SK-MEL-5 (cell line): ENCODE results near the gene NOS1AP. TPM values are rescaled to one million over a fixed set of nuclear protein-coding genes. Genes with fewer than 3 reads are reported as not detected.

ENCODE experiments used
- DNase-seq: peaks from one replicate; pipeline ENCODE4 v3.0.0-alpha.2; 2016; ENCODE audit warnings: low read depth, low spot score
- in situ Hi-C: cut with HindIII; loops from 2 replicates; pipeline ENCODE4 v1.10.0; 2016; ENCODE audit warnings: low sequenced_read_pairs, high pct_unique_total_duplicates, low pct_unique_long_range_greater_than_20kb
- total RNA-seq: library from RNA; depleted of rRNA; stranded (reverse); fragments of >200 nt; shearing (Covaris generic); gene quantifications from 2 replicates; pipeline ENCODE4 v1.2.3, GENCODE V29; 2014

NOS1AP gene
- total RNA-seq, 1 experiment from 2014 or later, result 0.29 TPM

DNA sequence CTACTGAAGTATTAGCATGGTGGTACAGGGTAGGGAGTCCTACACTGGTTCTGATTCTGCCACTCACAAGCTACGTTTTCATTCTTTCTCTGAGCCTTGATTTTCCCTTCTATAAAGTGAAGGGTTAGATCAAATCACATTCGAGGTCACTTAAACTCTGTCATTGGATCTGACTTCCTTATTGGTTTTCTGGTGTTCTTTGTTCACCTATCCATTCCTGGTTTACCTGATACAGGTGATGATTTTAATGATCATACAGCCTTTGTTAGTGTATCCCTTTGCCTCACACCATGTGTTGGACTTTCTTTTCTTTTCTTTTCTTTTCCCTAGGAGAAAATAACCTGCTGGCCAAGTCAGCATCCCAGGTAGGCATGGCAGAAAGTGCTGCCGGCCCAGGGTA is 74.8 kb downstream of the NOS1AP start:
- in situ Hi-C loops, result no loop called here
- no peak for DNase-seq

DNA sequence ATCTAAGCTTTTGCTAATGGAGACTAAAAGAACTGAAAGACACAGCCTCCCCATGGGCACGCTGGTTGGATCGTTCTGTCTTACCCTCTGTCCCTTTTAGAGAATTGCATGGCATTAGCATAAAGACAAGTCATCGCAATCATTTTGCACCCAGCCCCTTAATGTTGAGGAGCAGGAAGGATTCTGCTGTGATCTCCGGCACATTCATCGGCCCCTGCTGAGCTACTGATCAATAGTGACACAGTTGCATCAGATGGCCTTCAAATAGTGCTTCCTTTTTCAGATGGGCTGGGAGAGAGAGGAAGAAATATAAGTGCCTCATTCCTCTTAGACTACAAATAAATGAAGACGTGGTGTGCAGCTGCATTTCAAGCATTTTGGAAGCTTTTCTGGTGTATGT is 75.4 kb downstream of the NOS1AP start:
- DNase-seq, result no peak
- in situ Hi-C loops, result no loop called here

DNA sequence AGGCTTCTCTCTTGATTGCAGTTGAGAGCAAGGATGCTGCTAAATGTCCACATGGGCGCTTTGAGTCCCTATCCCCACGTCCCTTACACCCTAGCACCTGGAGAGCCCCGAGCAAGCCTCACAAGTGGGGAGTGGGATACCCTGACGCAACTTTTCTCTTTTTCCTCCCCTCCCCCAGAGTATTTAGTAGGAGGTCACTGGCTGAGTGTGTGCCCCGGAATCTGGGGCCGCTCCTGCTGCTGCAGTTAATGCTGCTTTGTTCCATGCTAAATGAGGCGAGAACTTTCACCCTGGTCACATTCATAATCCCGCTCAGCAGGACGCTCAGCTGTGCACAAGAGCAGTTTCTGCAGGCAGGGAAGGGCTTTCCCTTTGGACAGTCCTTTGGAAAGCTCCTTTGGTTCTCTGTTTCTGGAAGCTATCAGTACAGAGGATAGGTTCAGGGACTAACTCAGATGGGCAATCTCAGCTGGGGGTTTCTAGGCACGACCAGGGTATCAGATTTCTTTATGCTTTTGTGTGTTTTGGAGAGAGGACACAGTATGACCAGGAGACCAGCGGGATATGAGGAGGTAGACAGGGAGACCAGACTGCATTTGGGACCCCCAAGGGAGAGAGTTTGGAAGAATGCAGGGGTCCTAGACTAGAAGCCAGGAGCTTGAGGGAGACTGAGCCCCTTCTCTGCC is 75.9 kb downstream of the NOS1AP start:
- DNase-seq, result peak; percentile 5
- in situ Hi-C loops, result no loop called here

DNA sequence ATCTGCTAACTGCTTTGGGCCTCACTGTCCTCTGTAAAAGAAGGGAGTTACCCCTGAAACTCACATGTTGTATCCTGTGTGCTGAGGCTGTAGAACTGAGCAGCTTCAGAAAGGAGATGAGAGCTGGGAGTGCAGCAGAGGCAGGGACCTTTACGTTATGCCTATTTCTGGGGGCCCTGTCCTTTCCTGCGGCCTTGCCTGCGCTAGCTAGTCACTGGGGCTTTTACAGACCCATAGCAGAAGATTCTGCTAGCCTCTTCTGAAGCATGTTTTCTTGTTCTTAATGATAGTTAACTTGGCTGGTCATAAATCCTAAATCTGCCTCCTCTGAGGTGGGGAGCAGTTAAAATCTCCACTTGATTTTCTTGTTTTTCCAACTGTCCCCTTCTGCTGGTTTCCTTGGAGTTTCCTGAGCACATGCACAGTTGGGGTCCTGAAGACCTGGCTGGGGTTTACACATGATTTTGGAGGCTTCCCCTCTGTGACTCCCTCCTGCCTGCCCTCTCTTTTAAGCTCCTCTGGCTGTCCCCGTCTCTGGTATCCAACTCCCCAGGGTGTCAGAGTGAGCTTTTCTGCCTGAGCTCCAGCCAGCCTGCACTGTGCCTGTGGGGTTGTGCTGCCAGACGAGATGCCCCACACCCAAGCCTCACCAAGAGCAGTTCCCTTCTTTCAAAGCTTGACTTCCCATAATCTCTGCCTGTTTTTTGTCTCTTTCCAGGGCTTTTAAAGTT is 76.6 kb downstream of the NOS1AP start:
- DNase-seq, result no peak
- in situ Hi-C loops, result no loop called here

DNA sequence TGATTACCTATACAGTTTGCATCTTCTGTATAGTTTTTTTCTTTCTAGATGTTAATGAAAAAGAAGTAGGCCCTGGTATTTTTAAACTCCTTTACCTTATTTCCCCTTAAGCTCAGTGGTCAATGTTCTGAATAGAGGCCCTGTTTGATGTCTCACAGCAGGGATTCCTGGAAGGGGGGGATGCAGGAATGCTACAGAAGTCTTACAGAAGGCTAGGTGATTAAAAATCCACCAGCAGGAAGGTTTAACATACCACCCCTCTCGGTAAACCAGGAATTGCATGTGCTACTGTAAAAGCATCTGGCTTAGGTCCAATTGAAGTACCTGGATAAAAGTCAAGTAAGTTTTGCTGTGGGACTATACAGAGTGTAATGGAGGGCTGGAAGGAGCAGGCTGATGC is 78.3 kb downstream of the NOS1AP start:
- DNase-seq, result peak; percentile 27
- in situ Hi-C loops, result no loop called here

DNA sequence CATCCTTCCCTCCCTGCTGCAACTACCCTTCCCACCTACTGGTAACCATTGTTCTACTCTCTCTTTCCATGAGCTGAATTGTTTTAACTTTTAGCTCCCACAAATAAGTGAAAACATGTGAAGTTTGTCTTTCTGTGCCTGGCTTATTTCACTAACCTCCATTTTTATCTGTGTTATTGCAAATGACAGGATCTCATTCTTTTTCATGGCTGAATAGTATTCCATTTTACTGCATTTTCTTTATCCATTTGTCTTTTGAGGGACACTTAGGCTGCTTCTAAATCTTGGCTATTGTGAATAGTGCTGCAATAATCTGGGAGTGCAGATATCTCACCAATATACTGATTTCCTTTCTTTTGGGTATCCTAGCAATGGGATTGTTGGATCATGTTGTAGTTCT is 80.6 kb downstream of the NOS1AP start:
- in situ Hi-C loops, result no loop called here

DNA sequence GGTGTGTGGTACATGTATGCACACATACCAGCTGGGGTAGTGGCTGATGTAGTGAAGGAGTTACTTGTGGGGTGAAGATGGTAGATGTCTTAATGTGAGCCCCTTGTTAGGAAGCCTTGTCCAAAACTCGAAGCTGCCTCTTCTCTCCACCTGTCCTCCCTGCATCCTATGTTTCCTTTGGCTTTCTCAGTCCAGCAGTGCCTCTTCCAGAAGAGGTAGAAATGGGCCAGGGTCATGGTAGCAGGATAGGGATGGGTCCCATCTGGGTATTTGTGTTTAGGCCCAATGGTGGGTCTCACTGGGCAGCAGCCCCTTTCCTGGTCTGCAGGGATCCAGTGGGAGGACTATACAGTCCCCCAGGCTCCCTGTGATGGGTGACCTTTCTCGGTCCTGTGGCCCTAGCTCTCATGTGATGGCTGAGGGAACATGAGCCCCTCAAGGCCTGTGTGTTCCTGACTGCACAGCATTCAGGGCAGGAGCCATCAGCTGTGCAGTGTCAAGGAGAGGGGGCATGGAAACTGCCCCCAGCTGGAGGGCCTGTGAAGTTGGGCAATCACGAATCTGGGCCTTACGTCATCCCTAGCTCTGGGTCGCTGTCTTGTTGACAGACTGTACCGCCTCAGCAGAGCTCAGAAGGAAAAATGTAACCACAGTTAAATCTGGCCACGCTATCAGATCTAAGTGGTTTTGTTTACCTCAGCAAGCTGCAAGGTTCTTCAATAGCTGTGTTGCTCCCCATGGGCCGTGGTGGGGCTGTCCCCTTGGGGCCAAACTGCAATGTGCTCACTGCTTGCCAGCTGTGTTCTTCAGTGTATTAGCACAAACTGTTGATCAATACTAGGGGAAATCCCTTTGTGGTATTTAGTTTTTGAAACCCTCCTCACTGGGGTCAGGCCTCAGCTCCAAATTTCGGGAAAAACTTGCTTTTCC is 82.7 kb downstream of the NOS1AP start:
- in situ Hi-C loops, result no loop called here
- no peak for DNase-seq

More for the DNA sequence above, 80.6 kb downstream of the NOS1AP start:
- DNase-seq, result no peak

DNA sequence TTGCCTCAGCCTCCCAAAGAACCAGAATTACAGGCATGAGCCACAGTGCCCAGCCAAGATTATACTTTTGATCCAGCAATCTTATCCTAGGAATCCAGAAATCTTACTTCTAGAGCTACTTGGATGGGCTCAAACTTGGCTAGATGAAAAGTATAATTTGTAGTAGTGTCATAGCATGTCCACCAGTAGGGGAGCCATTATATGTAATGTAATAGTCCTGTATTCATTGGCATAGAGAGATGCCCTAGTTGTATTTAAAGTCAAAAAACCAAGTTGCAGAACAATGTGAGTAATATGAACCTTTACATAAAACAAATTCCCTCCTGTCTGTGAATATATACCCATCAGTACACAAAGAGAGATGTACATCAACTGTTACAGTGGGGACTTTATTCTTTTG is 83.9 kb downstream of the NOS1AP start:
- DNase-seq, result no peak
- in situ Hi-C loops, result no loop called here

DNA sequence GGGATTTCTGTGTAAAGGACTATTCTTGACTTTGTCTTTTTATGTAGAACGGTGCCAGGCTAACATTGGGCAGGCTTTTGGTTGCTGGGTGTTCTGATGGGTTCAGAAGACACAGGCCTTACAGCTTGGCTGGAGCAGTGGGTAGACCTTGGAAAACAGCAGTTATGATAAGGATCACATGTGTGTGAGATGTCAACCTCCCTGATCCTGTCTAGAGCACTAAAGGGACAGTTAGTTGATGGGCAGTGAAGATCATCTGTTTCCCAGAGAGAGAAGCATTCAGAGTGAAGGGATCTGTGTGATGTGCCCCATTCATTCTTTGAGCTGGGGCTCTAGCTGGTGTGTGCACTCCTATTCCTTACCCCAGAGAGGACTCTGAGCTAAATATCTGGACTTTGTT is 88.0 kb downstream of the NOS1AP start:
- in situ Hi-C loops, result no loop called here
- no peak for DNase-seq

DNA sequence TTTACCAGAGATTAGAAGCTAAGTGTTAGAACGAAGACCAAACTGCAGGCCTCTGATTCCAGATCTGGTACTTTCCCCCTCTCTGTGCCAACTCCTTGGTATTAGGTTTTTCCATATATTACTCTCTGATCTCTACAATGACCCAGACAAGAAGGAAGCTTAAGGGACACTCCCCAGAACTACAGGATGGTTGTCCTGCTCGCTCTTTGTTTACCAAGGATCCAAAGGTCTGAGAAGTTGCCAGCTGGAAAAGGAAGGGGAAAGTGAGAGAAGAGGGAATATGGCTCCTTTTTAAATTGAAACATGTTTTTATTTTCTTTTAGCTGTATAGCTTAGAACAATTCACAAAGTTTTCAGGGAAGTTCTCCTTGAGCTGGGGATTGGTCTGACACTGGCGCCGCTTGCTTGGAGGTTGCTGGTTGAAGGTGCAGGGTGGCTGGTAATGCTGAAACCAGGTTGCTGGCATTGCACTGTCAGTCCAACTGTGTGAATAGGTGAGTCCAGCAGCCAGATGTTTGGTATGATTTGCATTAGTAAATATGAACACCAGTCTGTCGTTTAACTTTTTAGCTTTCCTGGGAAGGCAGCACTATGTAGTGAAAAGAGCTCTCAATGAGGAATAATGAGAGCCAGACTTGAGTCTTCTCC is 89.3 kb downstream of the NOS1AP start:
- in situ Hi-C loops, result no loop called here
- DNase-seq, result no peak

DNA sequence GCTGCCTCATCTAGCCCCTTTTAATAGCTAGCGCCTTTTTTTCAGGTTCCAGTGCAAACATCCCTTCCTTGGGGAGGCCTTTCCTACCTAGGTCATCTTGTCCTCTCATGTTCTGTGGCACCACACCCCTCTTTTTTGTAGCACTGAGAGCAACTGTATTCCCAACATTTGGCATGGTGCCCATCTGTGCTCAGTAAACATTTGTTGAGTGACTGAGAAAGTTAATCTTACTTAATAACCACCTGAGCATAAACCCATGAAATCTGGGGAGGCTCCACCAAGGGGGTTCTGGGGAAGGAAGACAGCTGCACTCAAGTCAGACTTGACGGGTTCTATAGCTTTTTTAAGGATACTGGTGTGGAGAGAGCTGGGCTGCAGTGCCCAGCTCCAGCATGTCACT is 90.0 kb downstream of the NOS1AP start:
- in situ Hi-C loops, result no loop called here
- DNase-seq, result no peak

DNA sequence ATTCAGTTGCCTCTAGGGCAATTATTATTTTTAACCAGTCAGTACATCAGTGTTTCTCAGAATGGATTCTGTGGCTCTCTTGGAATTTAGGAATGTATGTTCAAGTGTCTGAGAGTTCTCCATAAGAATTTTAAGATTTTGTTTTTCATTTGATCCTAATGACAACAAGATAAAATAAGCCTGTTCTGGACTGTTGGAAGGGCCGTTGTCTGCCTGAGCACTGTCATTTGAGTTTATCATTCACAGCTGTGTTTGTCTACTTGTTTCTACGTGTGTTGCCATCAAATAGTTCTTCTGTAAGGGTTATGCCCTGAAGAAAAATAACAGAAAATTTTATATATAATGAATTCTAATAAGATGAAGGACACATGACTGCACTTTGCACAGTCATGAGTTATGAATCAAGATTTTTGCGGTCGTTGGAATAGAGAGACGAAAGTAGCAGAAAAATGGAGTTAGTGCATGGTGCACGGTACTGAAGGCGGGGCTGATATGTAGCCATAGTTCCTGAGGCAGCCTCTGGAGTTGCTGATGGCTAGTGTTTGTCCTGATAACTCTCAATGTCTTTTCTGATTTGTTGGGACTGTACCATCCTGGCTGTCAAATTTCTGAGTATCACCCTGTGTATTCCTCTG is 92.5 kb downstream of the NOS1AP start:
- peak; percentile 62 for DNase-seq
- in situ Hi-C loops, result no loop called here

DNA sequence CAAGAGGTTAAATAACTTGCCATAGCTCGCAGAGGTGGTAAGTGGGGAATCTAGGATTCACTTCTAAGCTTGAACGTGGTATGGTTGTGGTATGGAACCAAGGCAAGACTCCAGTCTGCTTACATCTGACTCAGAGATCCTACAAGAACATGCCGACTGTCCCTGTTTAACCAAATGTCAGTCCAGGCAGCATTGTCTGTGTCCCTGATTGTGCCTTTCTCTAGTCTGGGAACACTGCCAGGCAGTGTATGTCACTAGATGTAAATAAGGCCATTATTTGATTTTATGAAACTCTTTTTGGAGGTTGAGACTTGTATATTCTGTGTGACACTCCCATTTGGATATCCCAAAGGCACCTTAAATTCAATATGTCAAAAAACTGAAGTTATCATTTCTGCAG is 96.0 kb downstream of the NOS1AP start:
- DNase-seq, result no peak
- in situ Hi-C loops, result no loop called here

DNA sequence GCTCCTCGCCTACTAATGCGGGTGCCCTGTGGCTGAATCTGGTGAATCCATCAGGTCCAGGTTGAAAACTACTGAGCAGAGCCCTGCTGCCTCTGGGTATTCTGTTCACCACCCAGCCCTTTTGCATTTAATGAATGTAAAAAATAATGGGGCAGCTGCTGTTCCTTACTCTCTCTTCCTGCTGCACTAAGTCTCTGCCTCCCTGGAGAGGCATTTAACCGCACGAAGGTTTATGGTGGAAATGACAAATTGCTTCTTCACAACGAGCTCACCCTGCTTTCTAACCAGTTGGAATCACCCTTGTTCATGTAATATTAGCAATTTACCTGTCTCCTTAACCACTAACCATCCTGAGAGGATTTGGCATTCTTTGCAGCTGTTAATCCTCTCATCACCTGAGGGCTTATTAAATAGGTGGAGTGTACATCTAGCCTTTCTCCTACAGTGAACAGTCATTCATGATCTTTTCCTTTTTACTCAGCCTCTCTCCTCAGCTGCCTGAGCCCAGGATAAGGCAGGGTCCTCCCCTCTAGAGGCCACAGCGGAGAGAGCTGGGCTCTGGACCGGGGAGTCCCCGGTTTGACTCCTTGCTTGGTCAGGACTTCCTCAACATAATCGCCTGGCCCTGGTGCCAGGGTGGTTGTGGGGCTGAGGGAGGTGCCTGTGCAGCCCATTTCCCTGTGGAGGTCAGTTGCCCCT is 97.6 kb downstream of the NOS1AP start:
- in situ Hi-C loops, result no loop called here
- no peak for DNase-seq

DNA sequence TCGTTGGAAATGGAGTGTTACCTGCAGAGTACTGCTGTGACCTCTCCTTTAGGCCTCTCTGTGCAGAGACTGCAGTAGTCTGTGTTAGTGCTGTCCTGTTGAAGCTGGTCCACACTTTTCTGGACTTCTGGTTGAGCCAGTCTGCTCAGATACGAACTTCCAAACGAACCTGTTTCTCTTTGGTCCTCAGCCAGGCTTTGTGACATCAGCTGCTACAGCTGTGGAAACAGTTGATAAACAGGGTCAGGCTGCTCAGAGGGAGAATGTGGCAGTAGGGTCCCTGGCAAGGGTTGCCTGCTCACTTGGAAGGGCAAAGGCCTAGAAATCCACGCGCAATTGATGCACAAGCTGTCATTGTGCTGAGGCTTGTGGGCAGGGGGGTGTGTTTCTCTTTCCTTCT is 98.8 kb downstream of the NOS1AP start:
- in situ Hi-C loops, result no loop called here
- no peak for DNase-seq

DNA sequence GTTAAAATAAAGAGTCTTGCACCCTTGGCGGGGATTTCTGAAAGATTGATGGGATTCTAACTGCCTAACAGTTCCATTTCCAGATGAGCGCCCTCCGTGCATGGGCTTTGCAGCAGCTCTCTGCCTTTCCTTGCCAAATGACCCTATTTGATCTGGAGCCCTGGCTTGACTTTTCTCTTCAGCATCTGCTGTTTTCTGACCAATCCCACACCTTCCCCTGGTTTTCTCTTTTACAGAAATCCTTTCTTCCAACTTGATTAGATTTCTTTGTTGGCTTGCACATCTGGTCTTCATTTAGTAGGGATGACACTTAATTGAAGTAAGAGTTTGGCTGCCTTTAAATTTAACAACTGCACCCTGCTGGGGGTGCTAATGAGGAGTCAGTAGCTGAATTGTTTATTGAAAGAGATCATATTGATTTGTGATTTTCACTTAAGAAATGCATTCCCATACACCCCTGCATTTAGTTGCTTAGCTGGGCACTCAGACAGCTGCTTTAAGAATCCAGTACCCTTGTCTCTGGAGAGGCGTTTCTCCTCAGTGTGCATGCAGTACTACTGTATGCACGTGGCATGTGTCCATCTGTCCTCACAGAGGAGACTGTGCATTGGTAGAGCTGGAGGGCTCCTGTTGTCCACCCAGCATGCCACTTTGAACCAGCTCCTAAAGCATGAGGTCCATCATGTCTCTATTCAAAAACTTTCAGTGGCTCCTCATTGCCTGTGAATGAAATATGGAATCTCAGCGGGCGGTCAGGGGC is 99.7 kb downstream of the NOS1AP start:
- in situ Hi-C loops, result no loop called here
- DNase-seq, result no peak
